Muscle of back (tissue), 11 donors: ENCODE data around the gene CD44. TPM values are rescaled to one million over a fixed set of nuclear protein-coding genes. Genes with fewer than 3 reads are reported as not detected.

ENCODE experiments used
- DNase-seq, 3 donors: peaks; one replicate each; pipeline versions ENCODE4 v3.0.0 to v3.0.0-alpha.2; 2013
- polyA plus RNA-seq, 10 donors: library from polyadenylated mRNA; unstranded; fragments of 120-200 nt; gene quantifications; one replicate each; pipeline ENCODE4 v1.2.1, GENCODE V29; 2013; ENCODE audit not compliant: insufficient read length in 10 of 10

Gene CD44
- polyA plus RNA-seq, 10 donors = 134 to 235 (median 162) TPM

GRCh38 chr11:35173616-35174566 is 34.9 kb downstream of the CD44 start:
- no peak for DNase-seq

- DNase-seq = no peak
Measured at GRCh38 chr11:35174666-35175065, 35.7 kb downstream of the CD44 start.

DNA sequence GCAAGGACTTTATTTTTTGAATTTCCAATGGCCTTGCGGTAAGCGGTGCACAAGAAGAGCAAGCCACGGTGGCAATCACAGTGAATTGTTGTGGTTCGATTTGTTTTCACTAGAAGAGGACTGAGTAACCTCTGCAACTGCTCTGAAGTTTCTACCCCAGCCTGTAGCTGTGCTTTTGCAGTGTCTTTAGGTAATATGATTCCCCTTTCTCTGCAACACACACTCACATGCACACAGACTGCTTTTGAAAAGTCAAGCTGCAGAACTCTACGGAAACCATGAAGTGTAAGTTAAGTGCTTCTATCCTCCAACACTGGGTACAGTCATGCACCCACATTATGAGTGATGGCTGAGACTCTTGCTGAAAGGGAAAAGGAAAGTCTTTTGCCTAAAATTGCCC is 38.4 kb downstream of the CD44 start:
- no peak for DNase-seq

DNA sequence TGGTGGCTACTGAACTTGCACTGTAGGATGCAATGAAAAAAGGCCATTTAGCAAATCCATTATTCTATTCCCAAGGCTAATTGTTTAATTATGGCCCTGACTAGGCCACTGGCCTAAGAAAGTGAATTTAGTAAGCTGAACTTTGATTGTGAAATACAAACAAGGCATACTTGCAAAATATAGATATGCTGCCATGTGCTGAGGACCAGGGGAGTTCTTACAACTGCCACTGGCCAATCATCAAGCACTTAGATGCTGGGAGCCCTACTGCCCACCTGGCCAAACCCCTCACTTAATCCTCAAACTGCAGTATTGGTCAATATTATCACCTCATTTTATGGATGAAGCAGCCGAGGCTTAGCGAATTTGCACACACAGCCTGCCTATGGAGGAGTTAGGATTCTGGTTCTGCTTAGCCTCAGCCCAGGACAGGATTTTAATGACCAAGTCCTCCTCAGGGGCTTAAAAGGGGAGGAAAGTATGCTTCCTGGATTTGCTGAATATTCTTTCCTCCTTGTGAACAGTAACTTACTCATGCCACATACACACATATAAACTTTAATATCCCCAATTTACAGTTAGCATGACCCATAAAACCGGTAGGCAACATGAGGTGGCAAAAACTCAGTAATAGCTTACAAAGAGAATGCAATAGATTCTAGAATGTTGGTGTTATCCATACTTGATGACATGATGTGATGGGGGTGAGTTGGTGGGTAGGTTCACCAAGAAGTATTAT is 39.3 kb downstream of the CD44 start:
- DNase-seq = no peak

GRCh38 chr11:35178873-35179272 is 39.9 kb downstream of the CD44 start:
- no peak for DNase-seq

DNA sequence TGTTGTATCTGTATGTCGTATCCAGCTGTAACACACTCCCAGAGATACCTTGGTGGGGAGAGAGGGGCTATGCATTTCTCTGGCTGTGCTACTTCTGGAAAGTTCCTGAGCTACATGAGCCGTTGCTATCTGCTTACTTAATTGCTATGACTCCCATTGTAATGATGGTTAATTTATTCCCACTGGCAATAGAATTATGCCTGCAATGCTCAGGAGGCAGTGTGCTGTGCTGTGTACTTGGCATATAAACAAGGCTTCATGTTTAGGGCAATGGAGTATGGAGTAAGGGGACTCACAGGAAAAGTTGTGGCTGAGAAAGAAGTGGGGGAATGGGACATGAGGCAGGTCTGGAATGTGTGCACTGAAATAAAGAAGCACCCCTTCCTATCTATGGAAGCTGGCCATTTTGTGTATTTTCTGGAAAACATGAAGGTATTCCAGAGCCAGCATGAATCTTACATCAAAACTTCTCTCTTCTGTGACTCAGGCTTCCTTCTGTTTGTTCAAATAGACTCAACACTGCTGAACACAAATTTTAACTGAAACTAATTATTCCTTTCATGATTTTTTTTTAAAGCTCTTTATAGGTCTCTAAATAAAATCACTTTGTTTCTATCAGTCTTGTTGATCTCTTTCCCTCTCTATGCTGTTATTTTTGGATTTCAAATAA is 40.6 kb downstream of the CD44 start:
- DNase-seq = no peak

- peak in 1 of 3 donors; percentile 53 for DNase-seq
Measured at GRCh38 chr11:35180317-35181233, 41.6 kb downstream of the CD44 start.

DNA sequence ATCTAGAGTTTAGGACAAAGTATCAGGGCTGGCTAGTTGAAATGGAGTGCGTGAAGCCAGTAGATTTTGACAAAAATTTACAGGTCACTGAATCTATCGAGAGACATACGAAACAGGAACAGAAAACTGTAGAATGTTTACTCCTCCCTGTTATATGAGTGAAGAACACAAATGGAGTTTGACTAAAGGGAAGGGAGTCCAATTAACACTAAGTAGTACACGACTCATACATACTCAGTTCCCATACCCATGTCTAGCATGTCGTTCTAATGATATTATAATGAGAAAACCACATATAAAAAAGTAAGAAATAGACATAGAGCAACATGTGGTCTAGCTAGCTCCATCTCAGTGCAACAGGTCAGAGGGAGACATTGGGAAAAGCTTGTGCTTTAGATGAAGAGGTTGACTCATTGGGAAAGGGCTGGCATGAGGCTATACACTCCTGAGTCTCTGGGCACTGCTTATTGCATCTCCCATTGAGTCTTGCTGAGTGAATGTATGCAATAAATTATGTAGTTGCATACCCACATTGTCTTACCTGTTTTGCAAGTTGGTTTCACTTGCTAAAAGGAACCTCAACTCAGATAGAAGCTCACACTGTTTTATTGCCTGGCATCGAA is 43.5 kb downstream of the CD44 start:
- DNase-seq = no peak

- no peak for DNase-seq
Measured at GRCh38 chr11:35183326-35183925, 44.5 kb downstream of the CD44 start.

- no peak for DNase-seq
Measured at GRCh38 chr11:35185696-35186095, 46.7 kb downstream of the CD44 start.

- no peak for DNase-seq
Measured at GRCh38 chr11:35187996-35188395, 49.0 kb downstream of the CD44 start.

- DNase-seq = no peak
Measured at GRCh38 chr11:35190804-35191348, 51.9 kb downstream of the CD44 start.

- DNase-seq = no peak
Measured at GRCh38 chr11:35192347-35192746, 53.4 kb downstream of the CD44 start.

DNA sequence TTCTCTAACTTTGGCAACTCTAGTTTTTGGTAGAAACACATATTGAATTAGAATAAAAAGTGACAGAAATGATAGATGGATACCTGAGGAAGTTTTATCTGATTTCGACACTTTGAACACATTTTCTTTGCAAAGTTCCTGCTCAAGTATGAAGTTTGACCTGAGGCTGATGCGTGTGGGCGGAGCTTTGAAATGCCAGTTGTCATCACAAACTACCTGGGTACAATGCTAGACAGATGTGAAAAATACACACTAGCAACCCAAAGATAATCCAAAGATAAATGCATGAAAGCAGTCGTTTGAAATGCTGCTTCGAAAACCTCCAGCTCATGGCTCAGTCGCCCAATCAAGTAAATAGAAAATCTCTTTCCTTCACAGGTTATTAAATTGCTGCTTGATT is 54.8 kb downstream of the CD44 start:
- no peak for DNase-seq

GRCh38 chr11:35197292-35197691 is 58.3 kb downstream of the CD44 start:
- DNase-seq = no peak

- DNase-seq = no peak
Measured at GRCh38 chr11:35200811-35201341, 61.9 kb downstream of the CD44 start.

DNA sequence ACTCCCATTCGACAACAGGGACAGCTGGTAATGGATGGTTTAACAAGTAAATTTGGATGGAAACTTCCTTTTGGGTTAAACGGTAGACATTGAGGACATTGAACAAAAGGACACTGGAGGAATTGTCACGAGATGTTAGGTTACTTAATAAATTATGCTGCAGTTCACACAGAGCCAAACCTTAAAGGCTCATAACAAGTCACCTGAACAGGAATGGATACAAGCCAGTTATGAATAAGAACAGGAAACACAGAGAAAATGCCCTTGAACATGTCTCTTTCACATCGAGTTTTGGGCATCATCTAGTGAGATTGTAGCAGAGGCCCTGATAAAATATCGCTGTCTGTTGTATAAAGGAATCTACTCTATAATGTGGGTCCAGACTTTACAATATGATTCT is 65.6 kb downstream of the CD44 start:
- DNase-seq = no peak

GRCh38 chr11:35206616-35207015 is 67.6 kb downstream of the CD44 start:
- no peak for DNase-seq

GRCh38 chr11:35207471-35208403 is 68.8 kb downstream of the CD44 start:
- DNase-seq = no peak
